AG20443 (cell line): ENCODE measurements around the gene ACSM4.
"Not testable (repeated sequence)": the region's sequence is repeated elsewhere in the genome, so short reads cannot be mapped to it uniquely, and the experiment has no call there.

Experiments used
- DNase-seq: peaks from one replicate; pipeline ENCODE4 v3.0.0; 2012; ENCODE audit warnings: low spot score, mixed read lengths

Gene ACSM4

GRCh38 chr12:7337790-7338189 lies 33.9 kb downstream of the ACSM4 start:
- DNase-seq, result not testable (repeated sequence)

GRCh38 chr12:7339675-7340074 lies 35.8 kb downstream of the ACSM4 start:
- DNase-seq, result no peak

DNA sequence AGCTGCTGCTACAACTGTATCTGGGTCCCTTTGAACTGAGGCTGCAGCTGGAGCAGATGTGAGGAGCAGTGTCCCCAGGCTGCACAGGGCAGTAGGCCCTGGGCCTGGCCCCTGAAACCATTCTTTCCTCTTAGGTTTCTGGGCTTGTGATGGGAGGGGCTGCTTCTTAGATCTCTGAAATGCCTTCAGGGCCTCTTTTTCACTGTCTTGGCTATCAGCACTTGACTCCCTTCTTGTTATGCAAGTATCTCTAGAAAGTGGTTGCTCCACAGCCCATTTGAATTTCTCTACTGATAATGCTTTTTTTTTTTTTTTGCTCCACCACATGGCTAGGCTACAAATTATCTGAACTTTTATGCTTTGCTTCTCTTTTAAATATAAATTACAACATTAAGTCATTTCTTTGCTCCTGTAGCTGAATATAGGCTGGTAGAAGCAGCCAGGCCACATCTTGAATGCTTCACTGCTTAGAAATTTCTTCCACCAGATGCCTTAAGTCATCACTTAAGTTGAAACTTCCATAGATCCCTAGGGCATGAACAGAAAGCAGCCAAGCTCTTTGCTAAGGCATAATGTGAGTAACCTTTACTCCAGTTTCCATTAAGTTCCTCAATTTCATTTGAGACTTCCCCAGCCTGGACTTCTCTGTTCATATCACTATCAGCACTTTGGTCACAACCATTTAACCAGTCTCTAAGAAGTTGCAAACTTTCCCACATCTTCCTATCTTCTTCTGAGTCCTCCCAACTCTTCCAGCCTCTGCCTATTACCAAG lies 41.1 kb downstream of the ACSM4 start:
- DNase-seq, result no peak

- no peak for DNase-seq
Measured at GRCh38 chr12:7346551-7347225, 42.8 kb downstream of the ACSM4 start.

- no peak for DNase-seq
Measured at GRCh38 chr12:7349418-7349817, 45.5 kb downstream of the ACSM4 start.

DNA sequence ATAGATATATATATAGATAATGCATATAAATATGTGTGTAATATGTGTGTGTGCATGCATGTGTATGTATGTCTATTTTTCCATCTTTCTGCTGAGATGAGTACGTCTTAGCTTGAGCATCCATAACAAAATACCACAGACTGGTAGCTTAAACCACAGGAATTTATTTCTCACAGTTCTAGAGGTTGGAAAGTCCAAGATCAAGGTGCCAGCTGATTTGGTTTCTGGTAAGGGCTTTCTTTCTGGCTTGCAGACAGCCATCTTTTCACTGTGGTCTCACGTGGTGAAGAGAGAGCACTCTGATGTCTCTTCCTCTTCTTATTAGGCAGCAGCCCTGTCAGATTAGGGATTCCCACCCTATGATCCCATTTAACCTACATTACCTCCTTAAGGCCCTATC lies 47.3 kb downstream of the ACSM4 start:
- DNase-seq, result no peak

DNA sequence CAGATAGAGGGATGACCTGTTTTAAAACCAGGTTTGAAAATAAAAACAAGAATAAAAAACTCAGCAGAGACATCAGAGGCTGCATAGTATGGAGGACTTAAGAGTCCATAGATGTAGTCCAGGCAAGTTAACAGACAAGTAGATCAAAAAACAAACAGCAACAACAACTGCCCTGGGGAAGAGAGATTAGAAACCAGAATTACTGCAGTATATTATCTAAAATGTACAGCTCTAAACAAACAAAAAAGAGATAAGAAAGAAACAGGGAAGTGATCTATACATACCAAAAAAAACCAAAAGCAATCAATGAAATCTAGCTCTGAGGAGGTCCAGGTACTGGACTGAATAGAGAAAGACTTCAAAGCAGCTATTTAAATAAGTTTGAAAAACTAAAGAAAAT lies 48.8 kb downstream of the ACSM4 start:
- DNase-seq, result no peak

GRCh38 chr12:7354529-7354928 lies 50.7 kb downstream of the ACSM4 start:
- DNase-seq, result no peak

DNA sequence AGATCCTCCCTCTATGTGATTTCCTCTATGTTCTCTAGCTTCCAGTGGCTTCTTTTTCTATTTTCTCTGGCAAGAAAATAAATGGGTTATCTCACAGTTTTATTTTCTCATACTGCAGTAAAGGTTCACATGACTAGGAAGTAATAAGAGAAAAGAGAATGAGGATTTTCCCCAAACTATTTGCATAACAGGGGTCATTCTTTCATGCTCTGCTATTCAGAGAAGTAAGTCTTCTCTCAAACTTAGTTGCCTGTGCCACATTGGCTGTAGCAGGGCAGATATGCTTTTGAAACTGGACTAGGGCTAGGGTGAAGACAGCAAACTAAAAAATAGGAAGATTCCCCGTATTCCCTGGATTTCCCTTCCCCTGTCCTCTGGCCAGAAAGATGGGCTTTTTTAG lies 57.4 kb downstream of the ACSM4 start:
- no peak for DNase-seq

DNA sequence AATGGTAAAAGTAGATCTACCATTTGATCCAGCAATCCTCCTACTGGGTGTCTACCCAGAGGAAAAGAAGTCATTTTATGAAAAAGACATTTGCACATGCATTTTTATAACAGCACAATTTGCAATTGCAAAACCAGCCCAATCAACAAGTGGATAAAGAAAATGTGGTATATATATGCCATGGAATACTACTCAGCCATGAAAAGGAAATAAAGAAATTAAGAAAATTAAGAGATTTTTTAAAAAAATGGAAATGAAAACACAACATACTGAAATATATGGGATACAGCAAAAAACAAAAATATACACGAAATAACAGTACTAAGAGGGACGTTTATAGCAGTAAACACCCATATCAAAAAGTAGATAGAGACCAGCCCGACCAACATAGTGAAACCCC lies 58.9 kb downstream of the ACSM4 start:
- DNase-seq, result no peak

DNA sequence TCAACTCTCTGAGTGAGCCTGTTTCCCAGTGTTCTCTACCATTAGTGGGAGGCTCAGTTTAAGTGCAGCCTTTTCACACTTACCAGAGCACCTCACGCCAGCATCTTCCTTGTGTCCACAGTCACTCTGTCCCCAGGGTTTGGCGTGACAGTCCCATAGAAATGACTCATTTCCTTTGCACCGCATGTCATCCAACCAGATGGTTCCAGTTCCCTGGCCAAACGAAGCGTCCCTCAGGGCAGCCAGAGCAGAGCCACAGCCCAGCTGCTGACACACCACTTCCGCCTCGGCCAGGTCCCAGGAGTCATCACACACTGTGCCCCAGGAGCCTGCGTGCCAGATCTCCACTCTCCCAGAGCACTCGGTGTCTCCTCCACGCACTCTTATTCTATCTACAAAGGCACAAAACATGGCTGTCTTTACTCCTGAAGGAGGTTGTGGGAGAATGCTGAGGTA lies 65.4 kb downstream of the ACSM4 start:
- peak; percentile 39 for DNase-seq

DNA sequence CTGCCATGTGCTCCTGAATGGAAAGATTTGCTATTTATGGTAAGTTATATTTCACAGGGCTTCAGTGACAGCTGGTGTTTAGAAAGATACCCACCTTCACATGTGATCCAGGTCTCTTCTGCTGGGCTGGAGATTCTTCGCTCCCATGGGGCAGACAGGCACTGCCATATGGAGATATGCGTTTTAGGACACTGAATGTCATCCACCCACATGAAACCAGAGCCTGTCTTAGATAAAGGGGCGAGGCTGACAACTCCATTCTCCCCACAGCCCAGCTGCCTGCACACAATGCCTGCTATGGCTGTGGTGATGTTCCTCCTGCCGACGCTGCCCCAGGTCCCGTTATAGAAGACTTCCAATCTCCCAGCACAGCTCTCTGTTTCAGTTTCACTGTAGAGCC lies 69.4 kb downstream of the ACSM4 start:
- peak; percentile 11 for DNase-seq

GRCh38 chr12:7374423-7375144 lies 70.7 kb downstream of the ACSM4 start:
- peak; percentile 77 for DNase-seq

GRCh38 chr12:7375145-7375543 lies 71.3 kb downstream of the ACSM4 start:
- no peak for DNase-seq

DNA sequence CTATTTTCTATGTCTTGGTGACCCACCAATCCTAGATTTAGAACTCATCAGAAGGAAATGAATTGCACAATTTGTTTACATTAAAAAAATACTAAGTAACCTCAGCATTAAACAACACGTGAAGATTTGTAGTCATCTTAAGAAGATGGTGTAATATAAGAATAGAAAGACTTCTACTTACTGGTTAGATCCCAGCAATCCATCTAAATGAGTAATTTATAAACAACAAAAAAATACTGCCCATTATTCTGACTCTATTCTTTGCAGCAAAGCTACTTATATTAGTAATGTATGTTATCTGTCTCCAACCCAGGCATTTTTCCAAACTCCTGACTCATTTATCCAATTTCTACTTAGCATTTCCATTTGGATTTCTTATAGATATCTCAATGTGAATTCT lies 72.3 kb downstream of the ACSM4 start:
- no peak for DNase-seq
